ENCODE results near the gene AFP.
"Not testable (repeated sequence)": the region's sequence is repeated elsewhere in the genome, so short reads cannot be mapped to it uniquely, and the experiment has no call there.

AFP gene

GRCh38 chr4:73435984-73436383 lies at the start of gene AFP:
Gene AFP (plus strand): TSS chr4:73436221. CDS start chr4:73436263, 42 bp downstream.
- H3K4me3 ChIP-seq (ENCODE audit: low read depth, low read length) = no peak within 1 kb of the TSS
- TF ChIP-seq CTCF (IDR thresholded peaks at IDR 0.05; ENCODE audit: insufficient read depth, low read depth, low read length, missing control alignments) = no peak
- DNase-seq (ENCODE audit: low read depth) = no peak

GRCh38 chr4:73387552-73387951 lies 48.5 kb upstream of the AFP start:
- DNase-seq (ENCODE audit: low read depth) = no peak
- no peak for TF ChIP-seq CTCF (IDR thresholded peaks at IDR 0.05; ENCODE audit: insufficient read depth, low read depth, low read length, missing control alignments)
- no peak overlapping the region for H3K4me3 ChIP-seq (ENCODE audit: low read depth, low read length)

DNA sequence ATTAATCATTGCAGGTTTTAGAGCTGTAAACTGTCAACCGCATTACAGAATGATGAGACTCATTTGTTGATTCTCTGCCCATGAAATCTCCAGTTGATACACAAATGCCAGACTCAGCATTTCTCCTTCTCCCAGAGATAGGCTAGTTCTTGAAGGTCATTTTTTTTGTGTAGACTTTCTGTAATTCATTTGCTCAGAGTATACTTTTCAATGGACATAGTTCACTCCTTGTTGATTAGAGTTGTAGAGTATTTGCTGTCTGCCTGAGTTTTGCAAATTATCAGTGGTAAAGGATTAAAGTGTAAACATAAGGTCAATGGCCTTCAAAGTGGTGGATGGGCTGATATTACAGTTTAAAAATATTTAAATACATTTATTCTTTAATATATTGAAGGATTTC lies 47.1 kb upstream of the AFP start:
- no peak overlapping the region for H3K4me3 ChIP-seq (ENCODE audit: low read depth, low read length)
- DNase-seq (ENCODE audit: low read depth) = no peak
- no peak for TF ChIP-seq CTCF (IDR thresholded peaks at IDR 0.05; ENCODE audit: insufficient read depth, low read depth, low read length, missing control alignments)

DNA sequence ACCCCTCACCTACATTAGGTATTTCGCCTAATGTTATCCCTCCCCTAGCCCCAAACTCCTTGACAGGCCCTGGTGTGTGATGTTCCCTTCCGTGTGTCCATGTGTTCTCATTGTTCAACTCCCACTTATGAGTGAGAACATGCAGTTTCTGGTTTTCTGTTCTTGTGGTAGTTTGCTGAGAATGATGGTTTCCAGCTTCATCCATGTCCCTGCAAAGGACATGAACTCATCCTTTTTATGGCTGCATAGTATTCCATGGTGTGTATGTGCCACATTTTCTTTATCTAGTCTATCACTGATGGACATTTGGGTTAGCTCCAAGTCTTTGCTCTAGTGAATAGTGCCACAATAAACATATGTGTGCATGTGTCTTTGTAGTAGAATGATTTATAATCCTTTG lies 46.4 kb upstream of the AFP start:
- H3K4me3 ChIP-seq (ENCODE audit: low read depth, low read length); DNase-seq (ENCODE audit: low read depth): not testable (repeated sequence)

DNA sequence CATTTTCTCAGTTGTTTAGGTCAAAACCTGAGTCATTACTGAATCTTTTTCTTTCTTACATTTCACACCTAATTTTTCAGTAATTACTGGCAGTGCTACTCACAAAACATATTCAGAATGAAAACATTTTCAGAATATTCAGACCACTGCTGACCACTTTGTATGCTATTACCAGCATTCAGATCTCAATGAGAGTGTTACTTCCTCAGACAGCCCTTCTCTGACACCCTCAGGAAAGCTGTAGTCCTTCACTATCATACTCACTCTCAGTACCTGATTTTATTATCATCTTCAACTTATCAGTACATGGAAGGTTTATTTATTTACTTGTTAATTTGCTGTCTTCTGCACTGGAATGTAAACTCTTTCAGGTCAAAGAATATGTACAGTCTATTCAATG lies 44.2 kb upstream of the AFP start:
- no peak for TF ChIP-seq CTCF (IDR thresholded peaks at IDR 0.05; ENCODE audit: insufficient read depth, low read depth, low read length, missing control alignments)
- H3K4me3 ChIP-seq (ENCODE audit: low read depth, low read length) = no peak overlapping the region
- no peak for DNase-seq (ENCODE audit: low read depth)

GRCh38 chr4:73392936-73393335 lies 43.1 kb upstream of the AFP start:
- no peak for TF ChIP-seq CTCF (IDR thresholded peaks at IDR 0.05; ENCODE audit: insufficient read depth, low read depth, low read length, missing control alignments)
- H3K4me3 ChIP-seq (ENCODE audit: low read depth, low read length) = no peak overlapping the region
- DNase-seq (ENCODE audit: low read depth) = no peak

- DNase-seq (ENCODE audit: low read depth) = no peak
- no peak overlapping the region for H3K4me3 ChIP-seq (ENCODE audit: low read depth, low read length)
- TF ChIP-seq CTCF (IDR thresholded peaks at IDR 0.05; ENCODE audit: insufficient read depth, low read depth, low read length, missing control alignments) = no peak
These were observed 39.7 kb upstream of the AFP start for GRCh38 chr4:73396304-73396703.

Data from GM12865 (cell line).